ENCODE results near the gene TOB2.

TOB2 gene

GRCh38 chr22:41387341-41387740 lies 59.3 kb downstream of the TOB2 start:
- H3K9me3 ChIP-seq (ENCODE audit: control insufficient read depth, low read length) = no peaks in the 10 kb centered on the region
- H3K36me3 ChIP-seq (ENCODE audit: control insufficient read depth, insufficient read depth, low read length) = peaks cover 20% of the 10 kb centered on the region
- H3K27ac ChIP-seq (ENCODE audit: insufficient read depth, low read depth, low read length, poor library complexity, severe bottlenecking) = no peak overlapping the region
- H3K4me3 ChIP-seq (ENCODE audit: insufficient read depth, low read depth, low read length) = no peak overlapping the region
- peaks cover 11% of the 10 kb centered on the region for H3K4me1 ChIP-seq (ENCODE audit: control insufficient read depth, insufficient read depth, low read length)
- WGBS, 2 experiments = 94 to 95% methylated on average over 7 of the region's 7 CpGs
- no peaks in the 10 kb centered on the region for H3K27me3 ChIP-seq (ENCODE audit: control insufficient read depth, insufficient read depth, low read length, poor library complexity, severe bottlenecking)

DNA sequence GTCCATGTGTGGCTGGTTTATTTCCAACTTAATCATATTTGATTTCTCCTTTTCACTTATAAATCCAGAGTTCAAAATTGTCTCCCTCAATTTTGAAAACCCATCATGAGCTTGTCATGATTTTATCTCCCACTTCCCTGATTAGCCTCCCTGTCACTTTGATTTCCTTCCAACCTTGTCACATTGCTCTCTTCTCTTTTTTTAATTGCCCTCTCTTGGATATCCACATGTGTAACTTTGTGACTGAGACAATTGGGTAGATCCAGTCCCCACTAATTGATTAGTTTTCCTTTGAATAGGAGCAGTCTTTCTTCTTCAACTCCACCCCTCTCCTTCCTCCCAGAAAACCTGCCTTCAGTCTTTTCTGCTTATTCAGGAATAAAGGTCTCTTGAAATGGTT lies 62.5 kb downstream of the TOB2 start:
- peaks cover 14% of the 10 kb centered on the region for H3K36me3 ChIP-seq (ENCODE audit: control insufficient read depth, insufficient read depth, low read length)
- H3K4me1 ChIP-seq (ENCODE audit: control insufficient read depth, insufficient read depth, low read length) = peaks cover 11% of the 10 kb centered on the region
- no peaks in the 10 kb centered on the region for H3K9me3 ChIP-seq (ENCODE audit: control insufficient read depth, low read length)
- no peak overlapping the region for H3K4me3 ChIP-seq (ENCODE audit: insufficient read depth, low read depth, low read length)
- H3K27ac ChIP-seq (ENCODE audit: insufficient read depth, low read depth, low read length, poor library complexity, severe bottlenecking) = no peak overlapping the region
- H3K27me3 ChIP-seq (ENCODE audit: control insufficient read depth, insufficient read depth, low read length, poor library complexity, severe bottlenecking) = no peaks in the 10 kb centered on the region

Data from ectodermal cell (in vitro differentiated cells).